ENCODE data around the gene KCNN3. TPM values are rescaled to one million over a fixed set of nuclear protein-coding genes. Genes with fewer than 3 reads are reported as not detected.

Gene KCNN3
- total RNA-seq, 1 donor from 2014 or later = 0.36 TPM

- Mint-ChIP-seq H3K27me3 (ENCODE audit: insufficient read depth) (peaks cover 14% of the 10 kb centered on the region), H3K36me3 (ENCODE audit: low read depth) (no peaks in the 10 kb centered on the region), H3K4me3 (no peak overlapping the region), H3K4me1 (ENCODE audit: low read depth) (no peaks in the 10 kb centered on the region), H3K9me3 (no peaks in the 10 kb centered on the region), H3K27ac (no peak overlapping the region)
- no peak for DNase-seq (ENCODE audit: low spot score)
- intact Hi-C loops (cut with micrococcal nuclease) = no loop called here
Observed at GRCh38 chr1:154839691-154840090, 30.4 kb downstream of the KCNN3 start.

- H3K36me3 Mint-ChIP-seq (ENCODE audit: low read depth) = no peaks in the 10 kb centered on the region
- H3K9me3 Mint-ChIP-seq = no peaks in the 10 kb centered on the region
- no peak overlapping the region for H3K27ac Mint-ChIP-seq
- H3K27me3 Mint-ChIP-seq (ENCODE audit: insufficient read depth) = peaks cover 14% of the 10 kb centered on the region
- H3K4me3 Mint-ChIP-seq = no peak overlapping the region
- no peaks in the 10 kb centered on the region for H3K4me1 Mint-ChIP-seq (ENCODE audit: low read depth)
- intact Hi-C loops (cut with micrococcal nuclease) = no loop called here
- DNase-seq (ENCODE audit: low spot score) = no peak
Observed at GRCh38 chr1:154838988-154839387, 31.1 kb downstream of the KCNN3 start.

GRCh38 chr1:154838461-154838860 lies 31.6 kb downstream of the KCNN3 start:
- no peak overlapping the region for H3K27ac Mint-ChIP-seq
- intact Hi-C loops (cut with micrococcal nuclease) = no loop called here
- DNase-seq (ENCODE audit: low spot score) = no peak
- H3K27me3 Mint-ChIP-seq (ENCODE audit: insufficient read depth) = peaks cover 12% of the 10 kb centered on the region
- H3K4me3 Mint-ChIP-seq = no peak overlapping the region
- no peaks in the 10 kb centered on the region for H3K9me3 Mint-ChIP-seq
- no peaks in the 10 kb centered on the region for H3K4me1 Mint-ChIP-seq (ENCODE audit: low read depth)
- H3K36me3 Mint-ChIP-seq (ENCODE audit: low read depth) = no peaks in the 10 kb centered on the region

- DNase-seq (ENCODE audit: low spot score) = no peak
- Mint-ChIP-seq H3K4me3 (no peak overlapping the region), H3K36me3 (ENCODE audit: low read depth) (no peaks in the 10 kb centered on the region), H3K27ac (no peak overlapping the region), H3K4me1 (ENCODE audit: low read depth) (no peaks in the 10 kb centered on the region), H3K9me3 (no peaks in the 10 kb centered on the region), H3K27me3 (ENCODE audit: insufficient read depth) (peaks cover 11% of the 10 kb centered on the region)
- intact Hi-C loops (cut with micrococcal nuclease) = no loop called here
Observed at GRCh38 chr1:154837672-154838171, 32.4 kb downstream of the KCNN3 start.

GRCh38 chr1:154837034-154837671 lies 32.9 kb downstream of the KCNN3 start:
- H3K4me3 Mint-ChIP-seq = no peak overlapping the region
- intact Hi-C loops (cut with micrococcal nuclease) = no loop called here

GRCh38 chr1:154835531-154836324 lies 34.4 kb downstream of the KCNN3 start:
- Mint-ChIP-seq H3K36me3 (ENCODE audit: low read depth) (no peaks in the 10 kb centered on the region), H3K9me3 (no peaks in the 10 kb centered on the region), H3K4me1 (ENCODE audit: low read depth) (peaks cover 8% of the 10 kb centered on the region), H3K4me3 (no peak overlapping the region), H3K27ac (no peak overlapping the region), H3K27me3 (ENCODE audit: insufficient read depth) (peaks cover 11% of the 10 kb centered on the region)
- DNase-seq (ENCODE audit: low spot score) = no peak
- intact Hi-C loops (cut with micrococcal nuclease) = no loop called here

More at GRCh38 chr1:154837034-154837671, 32.9 kb downstream of the KCNN3 start:
- no peak for DNase-seq (ENCODE audit: low spot score)
- H3K36me3 Mint-ChIP-seq (ENCODE audit: low read depth) = no peaks in the 10 kb centered on the region
- peaks cover 6% of the 10 kb centered on the region for H3K4me1 Mint-ChIP-seq (ENCODE audit: low read depth)
- H3K27ac Mint-ChIP-seq = no peak overlapping the region
- no peaks in the 10 kb centered on the region for H3K9me3 Mint-ChIP-seq
- peaks cover 11% of the 10 kb centered on the region for H3K27me3 Mint-ChIP-seq (ENCODE audit: insufficient read depth)

- peaks cover 8% of the 10 kb centered on the region for H3K4me1 Mint-ChIP-seq (ENCODE audit: low read depth)
- H3K4me3 Mint-ChIP-seq = no peak overlapping the region
- H3K36me3 Mint-ChIP-seq (ENCODE audit: low read depth) = no peaks in the 10 kb centered on the region
Observed at GRCh38 chr1:154833841-154834240, 36.2 kb downstream of the KCNN3 start.

GRCh38 chr1:154833209-154833608 lies 36.9 kb downstream of the KCNN3 start:
- Mint-ChIP-seq H3K36me3 (ENCODE audit: low read depth) (no peaks in the 10 kb centered on the region), H3K9me3 (no peaks in the 10 kb centered on the region), H3K27me3 (ENCODE audit: insufficient read depth) (peaks cover 11% of the 10 kb centered on the region), H3K27ac (no peak overlapping the region), H3K4me3 (no peak overlapping the region), H3K4me1 (ENCODE audit: low read depth) (peaks cover 8% of the 10 kb centered on the region)
- DNase-seq (ENCODE audit: low spot score) = no peak
- intact Hi-C loops (cut with micrococcal nuclease) = no loop called here

More at GRCh38 chr1:154833841-154834240, 36.2 kb downstream of the KCNN3 start:
- H3K9me3 Mint-ChIP-seq = no peaks in the 10 kb centered on the region
- H3K27me3 Mint-ChIP-seq (ENCODE audit: insufficient read depth) = peaks cover 11% of the 10 kb centered on the region
- H3K27ac Mint-ChIP-seq = no peak overlapping the region
- no peak for DNase-seq (ENCODE audit: low spot score)
- intact Hi-C loops (cut with micrococcal nuclease) = no loop called here

- DNase-seq (ENCODE audit: low spot score) = no peak
- no peak overlapping the region for H3K27ac Mint-ChIP-seq
- H3K36me3 Mint-ChIP-seq (ENCODE audit: low read depth) = no peaks in the 10 kb centered on the region
- H3K27me3 Mint-ChIP-seq (ENCODE audit: insufficient read depth) = peaks cover 12% of the 10 kb centered on the region
- intact Hi-C loops (cut with micrococcal nuclease) = no loop called here
- H3K4me1 Mint-ChIP-seq (ENCODE audit: low read depth) = peaks cover 8% of the 10 kb centered on the region
- H3K9me3 Mint-ChIP-seq = no peaks in the 10 kb centered on the region
- H3K4me3 Mint-ChIP-seq = no peak overlapping the region
Observed at GRCh38 chr1:154832384-154832783, 37.7 kb downstream of the KCNN3 start.

- Mint-ChIP-seq H3K4me1 (ENCODE audit: low read depth) (peaks cover 8% of the 10 kb centered on the region), H3K9me3 (no peaks in the 10 kb centered on the region), H3K36me3 (ENCODE audit: low read depth) (no peaks in the 10 kb centered on the region), H3K4me3 (no peak overlapping the region), H3K27me3 (ENCODE audit: insufficient read depth) (peaks cover 12% of the 10 kb centered on the region), H3K27ac (no peak overlapping the region)
- intact Hi-C loops (cut with micrococcal nuclease) = no loop called here
- DNase-seq (ENCODE audit: low spot score) = no peak
Observed at GRCh38 chr1:154831462-154831861, 38.6 kb downstream of the KCNN3 start.

- H3K4me3 Mint-ChIP-seq = no peak overlapping the region
- H3K4me1 Mint-ChIP-seq (ENCODE audit: low read depth) = peaks cover 8% of the 10 kb centered on the region
- H3K27ac Mint-ChIP-seq = no peak overlapping the region
- peaks cover 6% of the 10 kb centered on the region for H3K27me3 Mint-ChIP-seq (ENCODE audit: insufficient read depth)
- no peaks in the 10 kb centered on the region for H3K36me3 Mint-ChIP-seq (ENCODE audit: low read depth)
- DNase-seq (ENCODE audit: low spot score) = no peak
- H3K9me3 Mint-ChIP-seq = no peaks in the 10 kb centered on the region
- intact Hi-C loops (cut with micrococcal nuclease) = no loop called here
Observed at GRCh38 chr1:154829062-154829461, 41.0 kb downstream of the KCNN3 start.

- no peaks in the 10 kb centered on the region for H3K9me3 Mint-ChIP-seq
- no peak overlapping the region for H3K4me3 Mint-ChIP-seq
- intact Hi-C loops (cut with micrococcal nuclease) = no loop called here
- H3K4me1 Mint-ChIP-seq (ENCODE audit: low read depth) = no peaks in the 10 kb centered on the region
- DNase-seq (ENCODE audit: low spot score) = no peak
- no peak overlapping the region for H3K27ac Mint-ChIP-seq
- H3K36me3 Mint-ChIP-seq (ENCODE audit: low read depth) = no peaks in the 10 kb centered on the region
- H3K27me3 Mint-ChIP-seq (ENCODE audit: insufficient read depth) = peaks cover 4% of the 10 kb centered on the region
Observed at GRCh38 chr1:154824179-154825000, 45.7 kb downstream of the KCNN3 start.

- intact Hi-C loops (cut with micrococcal nuclease) = no loop called here
- H3K9me3 Mint-ChIP-seq = no peaks in the 10 kb centered on the region
- H3K27ac Mint-ChIP-seq = no peak overlapping the region
- peaks cover 4% of the 10 kb centered on the region for H3K27me3 Mint-ChIP-seq (ENCODE audit: insufficient read depth)
- no peak for DNase-seq (ENCODE audit: low spot score)
- H3K4me3 Mint-ChIP-seq = no peak overlapping the region
- no peaks in the 10 kb centered on the region for H3K4me1 Mint-ChIP-seq (ENCODE audit: low read depth)
- no peaks in the 10 kb centered on the region for H3K36me3 Mint-ChIP-seq (ENCODE audit: low read depth)
Observed at GRCh38 chr1:154822717-154823116, 47.4 kb downstream of the KCNN3 start.
